Measurements from ENCODE around the gene HES5.

HES5 gene

GRCh38 chr1:2530513-2531361, 674 bp upstream of the HES5 start:
- no peak for DNase-seq (ENCODE audit: low read depth in 2 of 2)

GRCh38 chr1:2528966-2529783, 888 bp downstream of the HES5 start:
- DNase-seq (ENCODE audit: low read depth in 2 of 2) = peak in 1 of 2 donors; percentile 22

- no peak for DNase-seq (ENCODE audit: low read depth in 2 of 2)
These were observed 1.5 kb downstream of the HES5 start for GRCh38 chr1:2528611-2528965.

- DNase-seq (ENCODE audit: low read depth in 2 of 2) = no peak
These were observed 2.0 kb downstream of the HES5 start for GRCh38 chr1:2528016-2528415.

- no peak for DNase-seq (ENCODE audit: low read depth in 2 of 2)
These were observed 2.6 kb downstream of the HES5 start for GRCh38 chr1:2527556-2527860.

- peak in 1 of 2 donors; percentile 9 for DNase-seq (ENCODE audit: low read depth in 2 of 2)
These were observed 3.1 kb downstream of the HES5 start for GRCh38 chr1:2526824-2527555.

GRCh38 chr1:2525920-2526823, 3.9 kb downstream of the HES5 start, which contains the start of gene PANK4:
Gene PANK4 (minus strand): TSS chr1:2526596. CDS start chr1:2526587, 9 bp downstream.
- peak; percentile 74 to 82 for DNase-seq (ENCODE audit: low read depth in 2 of 2)

GRCh38 chr1:2525572-2525919, 4.5 kb downstream of the HES5 start:
- DNase-seq (ENCODE audit: low read depth in 2 of 2) = no peak

- peak in 1 of 2 donors; percentile 25 for DNase-seq (ENCODE audit: low read depth in 2 of 2)
These were observed 6.0 kb downstream of the HES5 start for GRCh38 chr1:2523891-2524609.

GRCh38 chr1:2523191-2523890, 6.7 kb downstream of the HES5 start:
- DNase-seq (ENCODE audit: low read depth in 2 of 2) = no peak

GRCh38 chr1:2522230-2522629, 7.8 kb downstream of the HES5 start:
- DNase-seq (ENCODE audit: low read depth in 2 of 2) = no peak

GRCh38 chr1:2520806-2521205, 9.3 kb downstream of the HES5 start:
- DNase-seq (ENCODE audit: low read depth in 2 of 2) = no peak

GRCh38 chr1:2520206-2520605, 9.9 kb downstream of the HES5 start:
- no peak for DNase-seq (ENCODE audit: low read depth in 2 of 2)

GRCh38 chr1:2519729-2520128, 10.3 kb downstream of the HES5 start:
- no peak for DNase-seq (ENCODE audit: low read depth in 2 of 2)

GRCh38 chr1:2519029-2519685, 10.9 kb downstream of the HES5 start:
- DNase-seq (ENCODE audit: low read depth in 2 of 2) = no peak

- no peak for DNase-seq (ENCODE audit: low read depth in 2 of 2)
These were observed 11.5 kb downstream of the HES5 start for GRCh38 chr1:2518528-2518927.

GRCh38 chr1:2517966-2518365, 12.1 kb downstream of the HES5 start:
- no peak for DNase-seq (ENCODE audit: low read depth in 2 of 2)

- no peak for DNase-seq (ENCODE audit: low read depth in 2 of 2)
These were observed 13.1 kb downstream of the HES5 start for GRCh38 chr1:2516946-2517345.

GRCh38 chr1:2516124-2516523, 13.9 kb downstream of the HES5 start:
- DNase-seq (ENCODE audit: low read depth in 2 of 2) = no peak

- no peak for DNase-seq (ENCODE audit: low read depth in 2 of 2)
These were observed 14.3 kb downstream of the HES5 start for GRCh38 chr1:2515763-2516080.
